ENCODE measurements around the gene GFY. TPM values are rescaled to one million over a fixed set of nuclear protein-coding genes. Genes with fewer than 3 reads are reported as not detected.
A peak's percentile ranks its signal among the peaks of the same experiment; 100 is the strongest.

The GFY gene
- not detected for polyA plus RNA-seq (2012; ENCODE audit: low read depth, missing spikeins)

DNA sequence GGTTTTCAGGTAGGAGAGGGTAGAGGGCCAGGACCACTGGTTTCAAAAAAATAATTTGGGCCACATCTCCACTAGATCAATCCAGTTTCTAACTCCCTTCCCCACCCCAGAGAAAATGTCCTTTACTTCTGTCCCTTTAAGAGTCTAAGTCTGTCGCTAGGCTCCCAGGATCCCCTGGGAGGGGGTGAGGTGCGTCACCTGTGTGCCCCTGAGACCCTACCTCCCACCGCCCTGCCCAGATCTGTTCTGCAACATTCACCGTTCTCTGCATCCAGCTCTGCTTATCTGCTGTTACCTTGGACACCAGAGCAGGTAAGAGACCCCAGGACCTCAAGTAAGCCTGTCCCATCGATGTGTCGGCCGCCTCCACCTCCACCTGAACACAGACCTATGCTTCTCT is at the start of gene GFY:
Gene GFY, plus strand, starts transcription at position 211 of the 400 bp plus-strand sequence. CDS start 1,043 bp downstream, outside the sequence.
- FAIRE-seq, result no peak
- TF ChIP-seq POLR2A (IDR thresholded peaks at IDR 0.05; ENCODE audit: low read depth, low read length), result no peak
- TF ChIP-seq SPI1 (IDR thresholded peaks at IDR 0.05; ENCODE audit: low read depth, low read length), result no peak
- TF ChIP-seq POLR2AphosphoS5 (IDR thresholded peaks at IDR 0.05; ENCODE audit: low read depth, low read length), result no peak
- no peak for TF ChIP-seq PAX5 (IDR thresholded peaks at IDR 0.05; ENCODE audit: insufficient read depth, low read length, severe bottlenecking)
- no peak for TF ChIP-seq TAF1 (IDR thresholded peaks at IDR 0.05; ENCODE audit: low read depth, low read length)
- TF ChIP-seq POU2F2 (IDR thresholded peaks at IDR 0.05; ENCODE audit: low read depth, low read length), result no peak
- no peak for DNase-seq (ENCODE audit: insufficient read length, low spot score)

GRCh38 chr19:49378512-49378911 is 46.7 kb upstream of the GFY start:
- FAIRE-seq, result no peak
- TF ChIP-seq POLR2A (IDR thresholded peaks at IDR 0.05; ENCODE audit: low read depth, low read length), result no peak
- no peak for TF ChIP-seq SPI1 (IDR thresholded peaks at IDR 0.05; ENCODE audit: low read depth, low read length)
- no peak for TF ChIP-seq POU2F2 (IDR thresholded peaks at IDR 0.05; ENCODE audit: low read depth, low read length)
- no peak for TF ChIP-seq TAF1 (IDR thresholded peaks at IDR 0.05; ENCODE audit: low read depth, low read length)
- TF ChIP-seq POLR2AphosphoS5 (IDR thresholded peaks at IDR 0.05; ENCODE audit: low read depth, low read length), result no peak
- TF ChIP-seq PAX5 (IDR thresholded peaks at IDR 0.05; ENCODE audit: insufficient read depth, low read length, severe bottlenecking), result no peak
- DNase-seq (ENCODE audit: insufficient read length, low spot score), result no peak

DNA sequence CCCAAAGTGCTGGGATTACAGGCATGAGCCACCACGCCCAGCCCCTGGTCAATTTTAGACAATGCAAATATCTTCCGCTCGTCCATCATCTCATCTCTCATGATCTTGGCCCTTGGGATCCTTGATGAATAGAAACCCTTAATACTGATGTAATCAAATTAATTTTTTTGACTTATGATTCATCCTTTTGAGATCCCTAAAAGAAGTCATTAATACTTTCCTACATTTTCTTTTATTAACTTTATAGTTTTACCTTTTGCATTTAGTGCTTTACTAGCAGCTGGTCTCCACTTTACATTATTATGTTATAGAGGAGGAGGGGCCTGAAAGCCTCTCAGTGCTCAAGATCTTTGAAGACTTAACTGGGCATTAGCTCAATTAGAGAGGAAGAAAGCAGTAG is 44.8 kb upstream of the GFY start:
- FAIRE-seq (no peak), DNase-seq (ENCODE audit: insufficient read length, low spot score) (no peak)
- TF ChIP-seq SPI1 (IDR thresholded peaks at IDR 0.05; ENCODE audit: low read depth, low read length), result no peak
- no peak for TF ChIP-seq PAX5 (IDR thresholded peaks at IDR 0.05; ENCODE audit: insufficient read depth, low read length, severe bottlenecking)
- TF ChIP-seq TAF1 (IDR thresholded peaks at IDR 0.05; ENCODE audit: low read depth, low read length), result no peak
- no peak for TF ChIP-seq POU2F2 (IDR thresholded peaks at IDR 0.05; ENCODE audit: low read depth, low read length)
- TF ChIP-seq POLR2AphosphoS5 (IDR thresholded peaks at IDR 0.05; ENCODE audit: low read depth, low read length), result no peak
- TF ChIP-seq POLR2A (IDR thresholded peaks at IDR 0.05; ENCODE audit: low read depth, low read length), result no peak

GRCh38 chr19:49382639-49383038 is 42.5 kb upstream of the GFY start:
- TF ChIP-seq TAF1 (IDR thresholded peaks at IDR 0.05; ENCODE audit: low read depth, low read length), result no peak
- no peak for TF ChIP-seq PAX5 (IDR thresholded peaks at IDR 0.05; ENCODE audit: insufficient read depth, low read length, severe bottlenecking)
- DNase-seq (ENCODE audit: insufficient read length, low spot score) (no peak), FAIRE-seq (no peak)

DNA sequence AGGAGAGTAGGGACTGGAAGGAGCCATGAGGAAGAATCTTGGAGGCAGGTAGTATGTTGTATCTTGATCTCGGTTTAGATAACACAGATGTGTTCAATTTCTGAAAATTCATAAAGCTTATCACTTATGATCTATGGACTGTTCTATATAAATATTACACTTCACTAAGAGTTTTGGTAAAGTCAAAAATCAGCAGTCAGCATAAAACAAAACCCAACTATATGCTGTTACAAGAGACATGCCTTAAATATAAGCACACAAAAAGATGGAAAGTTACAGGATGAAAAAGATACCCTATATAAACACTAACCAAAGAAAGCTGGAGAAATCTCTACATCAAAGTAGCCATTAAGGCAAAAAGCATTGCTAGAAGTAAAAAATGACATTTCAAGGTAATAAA is 41.6 kb upstream of the GFY start:
- FAIRE-seq (no peak), DNase-seq (ENCODE audit: insufficient read length, low spot score) (no peak)
- TF ChIP-seq TAF1 (IDR thresholded peaks at IDR 0.05; ENCODE audit: low read depth, low read length) (no peak), POLR2AphosphoS5 (IDR thresholded peaks at IDR 0.05; ENCODE audit: low read depth, low read length) (no peak), POLR2A (IDR thresholded peaks at IDR 0.05; ENCODE audit: low read depth, low read length) (no peak), POU2F2 (IDR thresholded peaks at IDR 0.05; ENCODE audit: low read depth, low read length) (no peak), SPI1 (IDR thresholded peaks at IDR 0.05; ENCODE audit: low read depth, low read length) (no peak), PAX5 (IDR thresholded peaks at IDR 0.05; ENCODE audit: insufficient read depth, low read length, severe bottlenecking) (no peak)

GRCh38 chr19:49387936-49388372 is 37.2 kb upstream of the GFY start, which contains the start of gene KASH5:
KASH5 (plus strand) TSS chr19:49388249; CDS start chr19:49390884, 2,635 bp downstream.
- 0 out of 2 replicates have a peak, but pooled peaks have one; percentile 26 for TF ChIP-seq POLR2A (IDR thresholded peaks at IDR 0.05; ENCODE audit: low read depth, low read length)
- no peak for TF ChIP-seq TAF1 (IDR thresholded peaks at IDR 0.05; ENCODE audit: low read depth, low read length)
- no peak for TF ChIP-seq PAX5 (IDR thresholded peaks at IDR 0.05; ENCODE audit: insufficient read depth, low read length, severe bottlenecking)
- TF ChIP-seq POU2F2 (IDR thresholded peaks at IDR 0.05; ENCODE audit: low read depth, low read length), result no peak
- TF ChIP-seq POLR2AphosphoS5 (IDR thresholded peaks at IDR 0.05; ENCODE audit: low read depth, low read length), result 0 out of 2 replicates have a peak, but pooled peaks have one; percentile 33
- no peak for TF ChIP-seq SPI1 (IDR thresholded peaks at IDR 0.05; ENCODE audit: low read depth, low read length)
- FAIRE-seq, result peak; percentile 86
- peak; percentile 71 for DNase-seq (ENCODE audit: insufficient read length, low spot score)

DNA sequence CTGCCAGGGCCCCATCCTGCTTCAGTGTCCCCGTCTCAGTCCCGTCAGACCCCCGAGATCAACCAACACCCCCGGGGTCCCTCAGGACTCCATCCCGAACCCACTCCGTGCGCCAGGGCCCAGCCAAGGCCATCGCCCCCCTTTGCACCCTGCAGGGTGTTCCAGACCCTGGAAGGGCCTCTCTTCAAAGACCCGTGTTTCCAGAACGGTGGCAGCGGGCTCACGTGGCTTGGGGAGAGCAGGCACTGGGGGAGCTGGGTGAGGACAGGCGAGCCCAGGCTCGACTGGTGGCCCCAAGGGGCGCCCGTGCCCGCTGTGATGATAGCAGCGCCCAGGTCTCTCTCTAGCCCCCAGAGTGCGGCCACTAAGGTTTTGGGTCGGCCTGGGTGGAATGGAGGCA is 35.8 kb upstream of the GFY start:
- FAIRE-seq (no peak), DNase-seq (ENCODE audit: insufficient read length, low spot score) (no peak)
- TF ChIP-seq PAX5 (IDR thresholded peaks at IDR 0.05; ENCODE audit: insufficient read depth, low read length, severe bottlenecking) (no peak), POU2F2 (IDR thresholded peaks at IDR 0.05; ENCODE audit: low read depth, low read length) (no peak), SPI1 (IDR thresholded peaks at IDR 0.05; ENCODE audit: low read depth, low read length) (no peak), POLR2A (IDR thresholded peaks at IDR 0.05; ENCODE audit: low read depth, low read length) (no peak), POLR2AphosphoS5 (IDR thresholded peaks at IDR 0.05; ENCODE audit: low read depth, low read length) (no peak), TAF1 (IDR thresholded peaks at IDR 0.05; ENCODE audit: low read depth, low read length) (no peak)

- FAIRE-seq (no peak), DNase-seq (ENCODE audit: insufficient read length, low spot score) (no peak)
- TF ChIP-seq POLR2AphosphoS5 (IDR thresholded peaks at IDR 0.05; ENCODE audit: low read depth, low read length) (no peak), TAF1 (IDR thresholded peaks at IDR 0.05; ENCODE audit: low read depth, low read length) (no peak), PAX5 (IDR thresholded peaks at IDR 0.05; ENCODE audit: insufficient read depth, low read length, severe bottlenecking) (no peak), POU2F2 (IDR thresholded peaks at IDR 0.05; ENCODE audit: low read depth, low read length) (no peak), SPI1 (IDR thresholded peaks at IDR 0.05; ENCODE audit: low read depth, low read length) (no peak), POLR2A (IDR thresholded peaks at IDR 0.05; ENCODE audit: low read depth, low read length) (no peak)
Observed at GRCh38 chr19:49390131-49390928, 34.9 kb upstream of the GFY start.

GRCh38 chr19:49390929-49391359 is 34.2 kb upstream of the GFY start:
- FAIRE-seq, result peak; percentile 16
- TF ChIP-seq PAX5 (IDR thresholded peaks at IDR 0.05; ENCODE audit: insufficient read depth, low read length, severe bottlenecking) (no peak), POU2F2 (IDR thresholded peaks at IDR 0.05; ENCODE audit: low read depth, low read length) (no peak), POLR2AphosphoS5 (IDR thresholded peaks at IDR 0.05; ENCODE audit: low read depth, low read length) (no peak), TAF1 (IDR thresholded peaks at IDR 0.05; ENCODE audit: low read depth, low read length) (no peak), POLR2A (IDR thresholded peaks at IDR 0.05; ENCODE audit: low read depth, low read length) (no peak), SPI1 (IDR thresholded peaks at IDR 0.05; ENCODE audit: low read depth, low read length) (no peak)
- no peak for DNase-seq (ENCODE audit: insufficient read length, low spot score)
